RWPE2 (cell line): ENCODE data around the gene PEX12.
"Not testable (repeated sequence)": the region's sequence is repeated elsewhere in the genome, so short reads cannot be mapped to it uniquely, and the experiment has no call there.

Experiments
- ATAC-seq: fragments of 200-7000 bp; cut with Tn5 transposase; 3 replicates; pipeline ENCODE4 v1.9.1; 2021; ENCODE audit warnings: low read depth
- DNase-seq: peaks from one replicate; pipeline ENCODE4 v3.0.0-alpha.2; 2020; ENCODE audit warnings: low spot score
- H3K27ac ChIP-seq: fragments of 450-650 bp; 2 replicates; pipeline ENCODE4 v1.5.1; 2017; ENCODE audit warnings: mild to moderate bottlenecking; ENCODE audit not compliant: poor library complexity, severe bottlenecking
- H3K27me3 ChIP-seq: fragments of 250-450 bp; sonication (Bioruptor Pico); 2 replicates; pipeline ENCODE4 v1.5.1; 2021; ENCODE audit warnings: mild to moderate bottlenecking, moderate library complexity; ENCODE audit not compliant: insufficient read depth, poor library complexity, severe bottlenecking
- H3K36me3 ChIP-seq: fragments of 250-450 bp; sonication (Bioruptor Pico); 2 replicates; pipeline ENCODE4 v1.5.1; 2020; ENCODE audit warnings: low read depth, mild to moderate bottlenecking, moderate library complexity
- H3K4me1 ChIP-seq: fragments of 250-450 bp; sonication (Bioruptor Pico); 2 replicates; pipeline ENCODE4 v1.5.1; 2021; ENCODE audit warnings: mild to moderate bottlenecking, moderate library complexity; ENCODE audit not compliant: insufficient read depth, poor library complexity, severe bottlenecking
- H3K4me3 ChIP-seq: fragments of 250-450 bp; sonication (Bioruptor Pico); 2 replicates; pipeline ENCODE4 v1.5.1; 2021; ENCODE audit warnings: mild to moderate bottlenecking, moderate library complexity; ENCODE audit not compliant: severe bottlenecking
- H3K9me3 ChIP-seq: fragments of 250-450 bp; sonication (Bioruptor Pico); 2 replicates; pipeline ENCODE4 v1.5.1; 2021; ENCODE audit warnings: mild to moderate bottlenecking, moderate library complexity; ENCODE audit not compliant: severe bottlenecking
- CTCF ChIP-seq: fragments of 450-650 bp; IDR thresholded peaks from one replicate; pipeline ENCODE4 v1.5.1; 2017; ENCODE audit warnings: mild to moderate bottlenecking, moderate library complexity; ENCODE audit not compliant: poor library complexity, severe bottlenecking

PEX12 gene

GRCh38 chr17:35536664-35537171 is 41.7 kb downstream of the PEX12 start:
- no peak for TF ChIP-seq CTCF
- H3K27ac ChIP-seq: no peak overlapping the region
- H3K36me3 ChIP-seq: no peaks in the 10 kb centered on the region
- no peaks in the 10 kb centered on the region for H3K9me3 ChIP-seq
- ATAC-seq (no peak), DNase-seq (no peak)
- no peaks in the 10 kb centered on the region for H3K27me3 ChIP-seq
- H3K4me1 ChIP-seq: no peaks in the 10 kb centered on the region
- H3K4me3 ChIP-seq: no peak overlapping the region

GRCh38 chr17:35535406-35535805 is 43.0 kb downstream of the PEX12 start:
- ATAC-seq, H3K36me3 ChIP-seq, H3K27ac ChIP-seq, H3K9me3 ChIP-seq, DNase-seq, H3K27me3 ChIP-seq, H3K4me3 ChIP-seq, H3K4me1 ChIP-seq: not testable (repeated sequence)

GRCh38 chr17:35534576-35535093 is 43.7 kb downstream of the PEX12 start:
- Histone ChIP-seq H3K4me1 (no peaks in the 10 kb centered on the region), H3K4me3 (no peak overlapping the region), H3K36me3 (no peaks in the 10 kb centered on the region), H3K9me3 (no peaks in the 10 kb centered on the region), H3K27me3 (no peaks in the 10 kb centered on the region), H3K27ac (no peak overlapping the region)
- no peak for DNase-seq
- TF ChIP-seq CTCF: no peak
- no peak for ATAC-seq

GRCh38 chr17:35531160-35531559 is 47.2 kb downstream of the PEX12 start:
- H3K27me3 ChIP-seq: no peaks in the 10 kb centered on the region

GRCh38 chr17:35529866-35530265 is 48.5 kb downstream of the PEX12 start:
- ATAC-seq: no peak

More at GRCh38 chr17:35531160-35531559, 47.2 kb downstream of the PEX12 start:
- TF ChIP-seq CTCF: no peak
- Histone ChIP-seq H3K9me3 (no peaks in the 10 kb centered on the region), H3K27ac (no peak overlapping the region), H3K36me3 (no peaks in the 10 kb centered on the region), H3K4me3 (no peak overlapping the region), H3K4me1 (no peaks in the 10 kb centered on the region)
- ATAC-seq (no peak), DNase-seq (no peak)

GRCh38 chr17:35529326-35529725 is 49.0 kb downstream of the PEX12 start:
- not testable (repeated sequence) for ATAC-seq, H3K27ac ChIP-seq, H3K9me3 ChIP-seq, DNase-seq, H3K4me1 ChIP-seq, H3K27me3 ChIP-seq, H3K36me3 ChIP-seq, H3K4me3 ChIP-seq

More at GRCh38 chr17:35529866-35530265, 48.5 kb downstream of the PEX12 start:
- H3K4me1 ChIP-seq: no peaks in the 10 kb centered on the region
- H3K4me3 ChIP-seq: no peak overlapping the region
- peaks cover 7% of the 10 kb centered on the region for H3K27me3 ChIP-seq
- H3K27ac ChIP-seq: no peak overlapping the region
- no peaks in the 10 kb centered on the region for H3K36me3 ChIP-seq
- no peak for DNase-seq
- no peak for TF ChIP-seq CTCF
- no peaks in the 10 kb centered on the region for H3K9me3 ChIP-seq
